HL-60 (cell line): ENCODE results near the gene KRT28.

Experiments used
- POLR2AphosphoS5 ChIP-seq: IDR thresholded peaks from 2 replicates; pipeline ENCODE4 v1.6.1; 2012; ENCODE audit warnings: low read depth
- REST ChIP-seq: IDR thresholded peaks from 2 replicates; pipeline ENCODE4 v1.6.1; 2012; ENCODE audit warnings: low read depth; ENCODE audit not compliant: insufficient replicate concordance
- TF ChIP-seq, protein P1 (sequence below): IDR thresholded peaks from one replicate; pipeline ENCODE4 v1.5.1; 2011; ENCODE audit warnings: low read length, control low read depth, inconsistent platforms; ENCODE audit not compliant: insufficient read depth

- TF ChIP-seq, protein P1, sequence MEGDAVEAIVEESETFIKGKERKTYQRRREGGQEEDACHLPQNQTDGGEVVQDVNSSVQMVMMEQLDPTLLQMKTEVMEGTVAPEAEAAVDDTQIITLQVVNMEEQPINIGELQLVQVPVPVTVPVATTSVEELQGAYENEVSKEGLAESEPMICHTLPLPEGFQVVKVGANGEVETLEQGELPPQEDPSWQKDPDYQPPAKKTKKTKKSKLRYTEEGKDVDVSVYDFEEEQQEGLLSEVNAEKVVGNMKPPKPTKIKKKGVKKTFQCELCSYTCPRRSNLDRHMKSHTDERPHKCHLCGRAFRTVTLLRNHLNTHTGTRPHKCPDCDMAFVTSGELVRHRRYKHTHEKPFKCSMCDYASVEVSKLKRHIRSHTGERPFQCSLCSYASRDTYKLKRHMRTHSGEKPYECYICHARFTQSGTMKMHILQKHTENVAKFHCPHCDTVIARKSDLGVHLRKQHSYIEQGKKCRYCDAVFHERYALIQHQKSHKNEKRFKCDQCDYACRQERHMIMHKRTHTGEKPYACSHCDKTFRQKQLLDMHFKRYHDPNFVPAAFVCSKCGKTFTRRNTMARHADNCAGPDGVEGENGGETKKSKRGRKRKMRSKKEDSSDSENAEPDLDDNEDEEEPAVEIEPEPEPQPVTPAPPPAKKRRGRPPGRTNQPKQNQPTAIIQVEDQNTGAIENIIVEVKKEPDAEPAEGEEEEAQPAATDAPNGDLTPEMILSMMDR = no peak
- no peak for TF ChIP-seq REST
- no peak for TF ChIP-seq POLR2AphosphoS5
These were observed 17.4 kb upstream of the KRT28 start for GRCh38 chr17:40817103-40817682.
